Activated CD4-positive, CD25-positive, alpha-beta regulatory T cell treated with anti-CD3 and anti-CD28 coated beads, Interleukin-2, amount 50 U/mL, for 72 hours (primary cell): ENCODE data around the gene RNF168.
A peak's percentile ranks its signal among the peaks of the same experiment; 100 is the strongest.
"Not testable (repeated sequence)": the region's sequence is repeated elsewhere in the genome, so short reads cannot be mapped to it uniquely, and the experiment has no call there.

Experiments used
- DNase-seq: peaks from one replicate; pipeline ENCODE4 v3.0.0; 2021

The RNF168 gene, protein sequence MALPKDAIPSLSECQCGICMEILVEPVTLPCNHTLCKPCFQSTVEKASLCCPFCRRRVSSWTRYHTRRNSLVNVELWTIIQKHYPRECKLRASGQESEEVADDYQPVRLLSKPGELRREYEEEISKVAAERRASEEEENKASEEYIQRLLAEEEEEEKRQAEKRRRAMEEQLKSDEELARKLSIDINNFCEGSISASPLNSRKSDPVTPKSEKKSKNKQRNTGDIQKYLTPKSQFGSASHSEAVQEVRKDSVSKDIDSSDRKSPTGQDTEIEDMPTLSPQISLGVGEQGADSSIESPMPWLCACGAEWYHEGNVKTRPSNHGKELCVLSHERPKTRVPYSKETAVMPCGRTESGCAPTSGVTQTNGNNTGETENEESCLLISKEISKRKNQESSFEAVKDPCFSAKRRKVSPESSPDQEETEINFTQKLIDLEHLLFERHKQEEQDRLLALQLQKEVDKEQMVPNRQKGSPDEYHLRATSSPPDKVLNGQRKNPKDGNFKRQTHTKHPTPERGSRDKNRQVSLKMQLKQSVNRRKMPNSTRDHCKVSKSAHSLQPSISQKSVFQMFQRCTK

DNA sequence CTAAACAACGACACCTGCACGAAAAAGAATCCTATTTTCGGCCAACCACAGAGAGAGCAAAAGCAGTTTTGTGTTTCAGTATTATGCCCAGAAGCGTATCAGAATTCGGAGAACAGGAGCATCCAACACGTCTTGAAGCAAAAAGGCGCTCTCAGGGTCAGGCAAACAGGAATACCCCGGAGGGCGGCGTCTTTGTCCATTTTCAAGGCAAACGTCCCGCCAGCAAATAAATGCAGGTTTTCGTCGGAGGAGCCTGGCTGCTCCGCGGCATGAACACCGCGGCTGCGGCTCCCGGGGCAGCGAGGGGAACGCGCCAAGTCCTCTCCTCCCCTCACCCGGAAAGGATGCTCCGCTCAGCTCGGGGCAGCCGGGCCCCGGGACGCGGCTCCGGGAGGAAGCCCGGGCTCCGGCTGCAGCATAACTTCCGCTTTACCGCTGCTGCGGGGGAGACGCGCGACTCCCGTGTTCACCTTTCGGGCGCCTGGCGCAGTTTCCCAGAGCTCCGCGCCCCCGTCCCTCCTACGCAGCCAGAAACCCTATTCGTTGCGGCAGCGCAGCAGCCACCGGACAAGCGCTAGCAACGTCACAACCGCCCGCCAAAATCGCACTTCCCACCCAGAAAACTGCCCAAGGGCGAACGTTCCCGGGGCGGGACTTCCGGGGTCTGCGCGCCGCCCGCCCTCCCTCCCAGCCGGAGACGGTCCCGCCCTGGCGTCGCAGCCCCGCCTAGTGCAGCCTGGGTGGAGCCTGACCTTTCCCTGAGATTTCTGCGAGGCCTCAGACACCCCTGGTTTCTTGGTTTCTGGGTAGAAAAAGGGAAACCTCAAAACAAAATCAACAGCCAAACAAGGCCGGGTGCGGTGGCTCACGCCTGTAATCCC, at the start of gene RNF168:
RNF168 (minus strand) TSS at position 573 of the 881 bp plus-strand sequence. CDS start 595 bp downstream, outside the sequence.
- DNase-seq, result peak; percentile 84

DNA sequence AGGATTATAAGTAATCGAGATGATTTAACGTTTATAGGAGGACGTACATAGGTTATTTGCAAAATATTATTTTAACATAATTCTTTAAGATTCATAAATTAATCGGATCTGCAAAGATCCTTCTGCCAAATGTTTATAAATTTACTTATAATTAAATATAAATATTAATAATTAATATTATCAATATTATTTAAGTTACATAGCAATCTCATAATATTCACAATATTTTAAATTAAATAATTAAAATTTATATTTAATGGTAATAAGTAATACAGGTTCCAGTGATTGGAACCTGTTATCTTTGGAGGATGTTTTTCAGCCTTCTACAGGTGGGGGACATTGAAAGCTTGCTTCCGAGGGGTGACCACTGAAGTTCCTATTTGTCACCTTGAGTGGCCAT, 48.7 kb upstream of the RNF168 start:
- no peak for DNase-seq

- not testable (repeated sequence) for DNase-seq
Measured at GRCh38 chr3:196550172-196550571, 46.6 kb upstream of the RNF168 start.

DNA sequence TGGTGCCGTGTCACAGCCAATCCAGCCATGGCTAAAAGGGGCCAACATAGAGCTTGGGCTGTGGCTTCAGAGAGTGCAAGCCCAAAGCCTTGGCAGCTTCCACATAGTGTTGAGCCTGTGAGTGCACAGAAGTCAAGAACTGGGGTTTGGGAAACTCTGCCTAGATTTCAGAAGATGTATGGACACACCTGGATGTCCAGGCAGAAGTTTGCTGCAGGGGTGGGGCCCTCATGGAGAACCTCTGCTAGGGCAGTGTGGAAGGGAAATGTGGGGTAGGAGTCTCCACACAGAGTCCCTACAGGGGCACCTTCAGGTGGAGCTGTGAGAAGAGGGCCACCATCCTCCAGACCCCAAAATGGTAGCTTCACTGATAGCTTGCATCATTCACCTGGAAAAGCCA, 45.7 kb upstream of the RNF168 start:
- not testable (repeated sequence) for DNase-seq

- DNase-seq, result no peak
Measured at GRCh38 chr3:196547067-196547466, 43.5 kb upstream of the RNF168 start.

- DNase-seq, result no peak
Measured at GRCh38 chr3:196546537-196546936, 43.0 kb upstream of the RNF168 start.

DNA sequence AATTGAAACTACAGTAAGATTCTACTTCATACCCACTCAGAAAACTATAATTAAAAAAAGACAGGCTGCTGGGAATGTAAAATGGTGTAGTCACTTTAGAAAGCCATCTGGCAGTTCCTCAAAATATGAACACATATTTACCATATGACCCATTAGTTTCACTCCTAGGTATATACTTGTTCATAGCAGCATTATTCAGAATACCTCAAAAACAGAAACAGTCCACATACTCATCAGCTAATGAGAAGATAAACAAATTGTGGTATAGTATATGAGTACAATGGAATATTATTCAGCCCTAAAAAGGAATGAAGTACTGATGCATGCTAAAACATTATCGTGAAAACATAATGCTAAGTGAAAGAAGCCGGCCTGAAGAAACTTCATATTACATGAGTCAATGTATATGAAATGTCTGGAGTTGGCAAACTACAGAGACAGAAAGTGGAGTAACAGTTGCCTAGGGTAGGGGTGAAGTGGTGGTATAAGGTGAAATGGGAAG, 41.0 kb upstream of the RNF168 start:
- no peak for DNase-seq

GRCh38 chr3:196541684-196542445, 38.3 kb upstream of the RNF168 start:
- no peak for DNase-seq

DNA sequence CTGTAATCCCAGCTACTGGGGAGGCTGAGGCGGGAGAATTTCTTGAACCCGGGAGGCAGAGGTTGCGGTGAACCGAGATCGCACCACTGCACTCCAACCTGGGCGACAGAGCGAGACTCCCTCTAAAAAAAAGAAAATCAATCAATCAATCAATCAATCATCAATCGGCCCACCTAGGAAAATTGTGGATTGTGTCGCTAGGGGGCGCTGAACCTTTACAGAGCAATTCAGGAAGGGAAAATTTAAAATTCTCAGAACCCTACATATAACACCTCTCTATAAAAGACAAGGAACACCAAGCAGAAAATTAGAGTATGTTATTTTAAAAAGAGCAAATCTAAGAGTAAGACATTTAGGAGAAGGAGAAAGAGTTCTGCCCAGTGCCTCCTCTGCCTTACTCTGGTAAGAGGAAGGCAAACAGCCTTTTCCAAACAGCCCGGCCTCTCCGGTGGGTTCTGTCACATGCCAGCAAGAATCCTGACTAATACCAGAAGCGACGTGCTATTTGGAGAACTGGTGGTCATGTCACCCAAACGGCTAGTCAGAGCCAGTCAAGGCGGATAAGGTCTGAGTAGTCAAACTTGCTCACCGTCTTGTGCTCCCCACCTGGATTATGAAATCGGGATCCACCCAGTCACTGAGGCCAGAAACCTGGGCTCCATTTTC, 33.9 kb upstream of the RNF168 start:
- DNase-seq, result peak; percentile 74

DNA sequence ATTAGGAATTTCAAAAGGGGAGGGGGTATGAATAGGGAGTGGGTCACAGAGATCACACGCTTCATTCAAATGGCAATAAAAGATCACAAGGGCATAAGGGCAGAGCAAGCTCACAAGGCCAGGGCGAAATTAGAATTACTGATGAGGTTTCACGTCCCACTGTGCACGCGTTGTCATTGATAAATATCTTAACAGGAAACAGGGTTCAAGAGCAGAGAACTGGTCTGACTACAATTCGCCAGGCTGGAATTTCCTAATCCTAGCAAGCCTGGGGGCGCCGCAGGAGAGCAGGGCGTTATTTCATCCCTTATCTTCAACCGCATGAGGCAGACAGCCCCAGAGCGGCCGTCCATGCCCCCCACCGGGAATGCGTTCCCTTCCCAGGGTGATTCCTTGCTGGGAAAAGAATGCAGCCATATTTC, 29.7 kb upstream of the RNF168 start:
- no peak for DNase-seq

DNA sequence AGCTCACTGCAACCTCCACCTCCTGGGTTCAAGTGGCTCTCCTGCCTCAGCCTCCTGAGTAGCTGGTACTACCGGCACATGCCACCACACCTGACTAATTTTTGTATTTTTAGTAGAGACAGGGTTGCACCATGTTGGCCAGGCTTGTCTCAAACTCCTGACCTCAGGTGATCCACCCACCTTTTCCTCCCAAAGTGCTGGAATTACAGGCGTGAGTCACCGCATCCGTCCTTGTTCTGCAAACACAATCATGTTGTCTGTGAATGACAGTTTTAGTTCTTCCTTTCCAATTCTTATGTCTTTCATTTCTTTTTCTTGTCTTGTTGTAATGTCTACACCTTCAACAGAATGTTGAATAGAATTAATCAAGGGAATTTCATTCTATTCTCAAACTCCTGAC, 27.9 kb upstream of the RNF168 start:
- no peak for DNase-seq

- peak; percentile 97 for DNase-seq
Measured at GRCh38 chr3:196528639-196529233, 25.2 kb upstream of the RNF168 start.

DNA sequence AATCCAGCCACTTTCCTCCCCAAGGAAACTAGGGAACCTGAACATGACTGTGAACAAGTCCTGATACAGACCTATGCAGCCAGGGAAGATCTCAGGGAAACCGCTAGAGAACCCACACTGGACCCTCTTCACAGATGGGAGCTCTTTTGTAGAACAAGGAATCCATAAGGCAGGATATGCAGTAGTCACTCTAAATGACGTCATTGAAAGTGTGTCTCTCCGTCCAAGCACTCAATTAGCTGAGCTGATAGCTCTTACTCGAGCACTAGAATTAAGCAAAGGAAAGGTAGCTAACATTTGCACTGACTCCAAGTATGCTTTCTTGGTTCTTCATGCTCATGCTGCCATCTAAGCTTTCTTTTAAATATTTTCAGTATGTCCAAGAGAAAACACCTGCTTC, 21.6 kb upstream of the RNF168 start:
- DNase-seq, result no peak

DNA sequence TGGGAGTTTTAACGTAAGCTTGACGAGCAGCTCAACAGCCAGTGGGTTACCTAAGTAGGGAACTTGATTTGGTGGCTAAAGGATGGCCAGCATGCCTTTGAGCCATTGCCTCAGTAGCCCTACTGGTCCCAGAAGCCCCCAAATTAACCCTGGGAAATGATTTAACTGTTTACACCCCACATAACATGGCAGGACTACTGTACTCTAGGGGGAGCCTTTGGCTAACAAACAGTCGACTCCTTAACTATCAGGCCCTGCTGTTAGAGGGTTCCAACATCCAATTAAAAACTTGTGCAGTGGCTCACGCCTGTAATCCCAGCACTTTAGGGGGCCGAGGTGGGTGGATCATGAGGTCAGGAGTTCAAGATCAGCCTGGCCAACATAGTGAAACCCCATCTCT, 21.0 kb upstream of the RNF168 start:
- DNase-seq, result no peak

DNA sequence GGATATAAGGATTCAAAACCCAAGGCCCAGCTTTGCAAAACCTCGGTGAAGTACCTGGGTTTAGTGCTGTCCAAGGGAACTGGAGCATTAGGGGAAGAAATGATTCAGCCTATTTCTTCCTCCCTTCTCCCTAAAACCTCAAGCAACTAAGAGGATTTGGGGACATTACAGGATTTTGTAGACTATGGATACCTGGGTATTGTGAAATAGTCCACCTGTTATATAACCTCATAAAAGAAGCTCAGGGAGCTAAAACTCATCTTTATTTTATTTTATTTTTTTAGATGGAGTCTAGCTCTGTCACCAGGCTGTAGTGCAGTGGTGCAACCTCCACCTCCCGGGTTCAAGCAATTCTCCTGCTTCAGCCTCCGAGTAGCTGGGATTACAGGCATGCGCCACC, 20.3 kb upstream of the RNF168 start:
- DNase-seq, result no peak

DNA sequence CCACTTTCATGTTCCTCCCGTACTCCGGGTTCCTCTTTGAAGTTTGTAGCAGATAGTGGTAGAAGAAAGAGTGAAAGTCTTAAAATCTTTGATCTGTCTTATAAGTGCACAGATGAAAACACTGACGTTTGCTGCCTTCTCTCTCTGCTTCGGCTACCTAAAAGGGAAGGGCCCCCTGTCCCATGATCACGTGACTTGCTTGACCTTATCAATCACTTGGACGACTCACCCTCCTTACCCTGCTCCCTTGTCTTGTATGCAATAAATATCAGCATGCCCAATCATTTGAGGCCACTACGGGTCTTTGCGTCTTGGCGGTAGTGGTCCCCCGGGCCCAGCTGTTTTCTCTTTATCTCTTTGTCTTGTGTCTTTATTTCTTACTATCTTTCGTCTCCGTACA, 17.7 kb upstream of the RNF168 start:
- DNase-seq, result not testable (repeated sequence)

DNA sequence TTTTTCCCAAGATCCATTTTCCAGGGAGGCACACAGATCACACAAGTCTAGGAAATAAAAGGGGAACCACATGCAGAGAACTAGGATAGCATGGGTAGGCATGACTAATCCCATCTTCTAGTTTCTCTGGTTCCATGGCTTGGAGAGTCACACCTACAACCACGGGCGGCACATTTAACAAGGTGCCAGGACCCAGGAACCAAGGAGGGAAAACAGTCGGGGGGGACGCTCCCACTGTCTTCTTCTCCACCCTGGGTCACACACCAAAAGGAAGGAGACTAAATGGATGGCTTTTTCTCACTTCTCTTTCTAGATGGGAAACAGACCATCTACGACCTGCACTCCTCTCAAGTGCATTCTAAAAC, 16.1 kb upstream of the RNF168 start:
- DNase-seq, result no peak

DNA sequence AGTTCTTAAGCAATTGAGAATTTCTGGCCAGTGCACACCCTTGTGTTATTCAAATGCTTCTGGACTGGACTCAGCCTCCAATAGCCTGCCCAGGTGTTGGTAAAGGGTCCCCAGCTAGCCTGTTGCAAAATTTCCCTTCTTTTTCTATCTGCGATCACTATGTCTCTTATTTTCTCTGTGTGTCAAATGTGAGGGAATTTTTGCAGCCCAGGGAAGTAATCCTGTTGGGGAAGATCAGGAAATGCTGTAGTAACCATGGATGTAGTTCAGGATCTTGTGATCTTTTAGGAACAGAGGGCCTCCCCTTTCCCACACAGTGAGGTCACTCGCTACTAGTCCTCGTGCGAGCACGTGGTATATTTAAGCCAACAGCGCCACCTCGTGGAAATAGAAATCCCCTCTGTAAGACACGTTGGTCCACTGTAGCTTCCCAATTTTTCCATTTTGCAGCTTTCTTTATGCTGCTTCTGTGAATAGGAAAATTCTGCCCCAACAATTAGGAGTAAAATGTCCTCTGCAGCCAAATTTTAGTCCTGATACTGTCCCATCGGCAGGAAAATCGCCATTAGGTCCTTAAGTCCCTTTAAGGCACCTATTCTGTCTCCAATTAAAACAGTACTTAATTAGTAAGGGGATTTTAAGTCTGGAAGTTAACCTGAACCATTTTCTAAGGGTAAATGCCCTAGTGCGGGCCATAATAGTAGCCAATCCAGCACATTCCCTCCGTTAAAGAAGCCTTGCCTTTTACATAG, 15.6 kb upstream of the RNF168 start:
- peak; percentile 63 for DNase-seq

- DNase-seq, result no peak
Measured at GRCh38 chr3:196517919-196518318, 14.4 kb upstream of the RNF168 start.

DNA sequence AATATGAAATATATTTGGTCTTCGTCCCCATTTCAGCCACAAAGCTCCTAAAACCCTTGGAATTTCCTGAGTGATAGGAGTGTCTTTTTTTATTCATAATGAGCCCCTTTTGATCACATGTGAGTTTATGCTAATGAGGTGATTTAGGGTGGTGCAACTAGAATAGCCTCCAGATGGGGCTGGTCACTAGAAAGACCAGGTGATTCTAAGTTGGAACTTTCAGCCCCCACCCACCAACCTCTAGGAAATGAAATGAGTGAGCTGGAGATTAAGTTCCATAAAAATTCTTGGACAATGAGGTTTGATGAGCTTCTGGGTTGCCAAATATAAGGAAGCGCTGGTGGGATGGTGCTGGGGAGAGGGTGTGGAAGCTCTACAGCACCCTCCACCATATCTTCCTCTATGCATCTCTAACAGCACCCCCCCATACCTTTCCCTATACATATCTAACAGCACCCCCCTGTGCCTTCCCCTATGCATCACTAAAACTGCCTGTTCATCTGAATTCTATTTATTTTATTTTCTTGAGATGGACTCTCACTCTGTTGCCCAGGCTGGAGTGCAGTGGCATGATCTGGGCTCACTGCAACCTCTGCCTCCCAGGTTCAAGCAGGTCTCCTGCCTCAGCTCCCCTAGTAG, 13.7 kb upstream of the RNF168 start:
- no peak for DNase-seq
